GM12865 (cell line): ENCODE results near the gene ESM1.

Experiments used
- DNase-seq: peaks from one replicate; pipeline ENCODE4 v3.0.0; 2010; ENCODE audit warnings: low read depth
- H3K4me3 ChIP-seq: 2 replicates; pipeline ENCODE4 v1.5.1; 2011; ENCODE audit warnings: mild to moderate bottlenecking, low read depth, low read length, control low read depth
- CTCF ChIP-seq: IDR thresholded peaks from 2 replicates; pipeline ENCODE4 v1.5.1; 2011; ENCODE audit warnings: low read length, control low read depth, low read depth, inconsistent platforms; ENCODE audit not compliant: insufficient read depth; ENCODE audit errors: missing control alignments

Gene ESM1

GRCh38 chr5:54964405-54964804 lies 21.0 kb downstream of the ESM1 start:
- H3K4me3 ChIP-seq, result no peak overlapping the region
- no peak for DNase-seq
- no peak for TF ChIP-seq CTCF

- peak; percentile 32 for TF ChIP-seq CTCF
- no peak overlapping the region for H3K4me3 ChIP-seq
- peak; percentile 25 for DNase-seq
Observed at GRCh38 chr5:54959673-54960418, 25.5 kb downstream of the ESM1 start.

GRCh38 chr5:54956922-54957321 lies 28.5 kb downstream of the ESM1 start:
- TF ChIP-seq CTCF, result no peak
- no peak overlapping the region for H3K4me3 ChIP-seq
- DNase-seq, result no peak

GRCh38 chr5:54947187-54947586 lies 38.2 kb downstream of the ESM1 start:
- no peak for TF ChIP-seq CTCF
- DNase-seq, result no peak
- H3K4me3 ChIP-seq, result no peak overlapping the region

- no peak for DNase-seq
- TF ChIP-seq CTCF, result no peak
- no peak overlapping the region for H3K4me3 ChIP-seq
Observed at GRCh38 chr5:54946306-54946819, 39.0 kb downstream of the ESM1 start.

GRCh38 chr5:54944364-54944763 lies 41.0 kb downstream of the ESM1 start:
- DNase-seq, result peak; percentile 29
- H3K4me3 ChIP-seq, result no peak overlapping the region
- peak; percentile 56 for TF ChIP-seq CTCF

- no peak for DNase-seq
- no peak overlapping the region for H3K4me3 ChIP-seq
- no peak for TF ChIP-seq CTCF
Observed at GRCh38 chr5:54942064-54942778, 43.2 kb downstream of the ESM1 start.
